Thyroid gland (tissue), 4 donors: Measurements from ENCODE around the gene PLEKHA6.

ENCODE experiments used
- CTCF ChIP-seq, 6 experiments: fragments of 200-600 bp in 3 of 6; fragments of 450-650 bp in 3 of 6; sonication (generic) in 3 of 6; IDR thresholded peaks; one replicate each; pipeline ENCODE4 v1.5.1; 2016 to 2019; ENCODE audit warnings: antibody characterized with exemption in 6 of 6, mild to moderate bottlenecking in 2 of 6, inconsistent platforms in 1 of 6, moderate library complexity in 1 of 6
- POLR2A ChIP-seq, 2 donors: fragments of 450-650 bp; IDR thresholded peaks; one replicate each; pipeline ENCODE4 v1.6.1; 2017; ENCODE audit warnings: antibody characterized with exemption in 2 of 2, mild to moderate bottlenecking in 2 of 2, moderate library complexity in 1 of 2

- TF ChIP-seq POLR2A (IDR thresholded peaks at IDR 0.05): no peak
- no peak for TF ChIP-seq CTCF (IDR thresholded peaks at IDR 0.05)
Observed at GRCh38 chr1:204336421-204337035, 23.2 kb downstream of the PLEKHA6 start.
